ENCODE data around the gene BAX. TPM values are rescaled to one million over a fixed set of nuclear protein-coding genes. Genes with fewer than 3 reads are reported as not detected.

BAX gene
- total and polyA plus RNA-seq, 2 of the 13 experiments (the other 11 are each of a cell fraction or from before 2014, with no cell fraction given) = 139 to 176 TPM

DNA sequence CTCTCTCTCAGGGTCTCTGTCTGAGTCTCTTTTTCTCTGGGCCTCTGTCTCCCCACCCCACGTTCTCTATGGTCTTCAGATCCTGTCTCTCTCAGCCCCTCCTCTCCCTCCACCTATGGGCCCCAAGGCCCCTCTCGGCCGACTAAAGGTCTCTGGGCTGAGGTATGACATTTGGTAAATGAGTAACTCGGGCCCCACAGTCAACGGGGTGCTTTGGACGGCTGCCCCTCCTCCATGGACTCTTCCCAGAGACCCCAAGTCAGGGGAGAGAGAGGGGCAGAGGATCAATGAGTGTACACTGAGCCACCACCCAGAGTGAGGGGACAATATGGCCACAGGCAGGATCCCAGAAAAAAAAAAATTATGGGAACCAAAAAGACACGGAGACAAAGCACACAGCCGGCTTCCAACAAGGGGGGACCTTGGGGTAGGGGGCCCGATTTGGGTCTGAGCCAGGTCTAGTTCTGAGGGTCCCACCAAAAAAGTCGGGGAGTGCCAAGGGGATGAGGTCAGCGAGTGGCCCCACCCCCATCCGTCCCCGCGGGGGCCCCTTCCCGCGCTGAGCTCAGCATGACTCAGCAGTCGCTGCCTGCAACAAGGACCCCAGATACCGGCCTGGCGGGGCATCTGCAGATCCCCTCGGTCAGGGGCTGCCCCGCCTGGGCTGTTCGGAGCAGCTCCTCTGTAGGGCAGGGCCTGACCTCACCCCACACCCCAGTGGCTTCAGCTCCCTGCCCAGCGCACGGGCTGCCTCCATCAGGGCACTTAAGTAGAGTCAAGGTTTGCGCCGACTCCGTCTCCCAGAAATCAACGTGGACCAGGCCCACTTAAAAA is 8.9 kb downstream of the BAX start (continued):
- TF ChIP-seq ZNF20 (CRISPR knock-in tag; IDR thresholded peaks at IDR 0.05) (no peak), PATZ1 (CRISPR knock-in tag; IDR thresholded peaks at IDR 0.05) (peak; percentile 95), NR3C1 (CRISPR knock-in tag; IDR thresholded peaks at IDR 0.05) (no peak), ZNF792 (CRISPR knock-in tag; IDR thresholded peaks at IDR 0.05) (peak; percentile 17; the same call in 1 of the 2 replicates), KDM4B (CRISPR knock-in tag; IDR thresholded peaks at IDR 0.05) (no peak), MAFF (IDR thresholded peaks at IDR 0.05; ENCODE audit: low read depth, low read length) (peak; percentile 96), ZBTB34 (CRISPR knock-in tag; IDR thresholded peaks at IDR 0.05) (peak; percentile 78; the same call in 1 of the 2 replicates), MXI1 (IDR thresholded peaks at IDR 0.05; ENCODE audit: borderline replicate concordance, low read depth, low read length) (peak; percentile 13; the same call in 1 of the 3 replicates), LCORL (IDR thresholded peaks at IDR 0.05) (no peak), LCORL (CRISPR knock-in tag; IDR thresholded peaks at IDR 0.05) (peak; percentile 90), ZNF414 (CRISPR knock-in tag; IDR thresholded peaks at IDR 0.05) (peak; percentile 19; the same call in 1 of the 2 replicates), ZNF556 (CRISPR knock-in tag; IDR thresholded peaks at IDR 0.05; ENCODE audit: borderline replicate concordance) (peak; percentile 43; the same call in 1 of the 2 replicates), NFKB2 (CRISPR knock-in tag; IDR thresholded peaks at IDR 0.05; ENCODE audit: borderline replicate concordance) (no peak; the same call in 1 of the 2 replicates), ZMYM4 (CRISPR knock-in tag; IDR thresholded peaks at IDR 0.05) (peak; percentile 57; the same call in 1 of the 2 replicates), ZNF839 (CRISPR knock-in tag; IDR thresholded peaks at IDR 0.05; ENCODE audit: borderline replicate concordance) (peak; percentile 84; the same call in 1 of the 2 replicates), HDAC6 (IDR thresholded peaks at IDR 0.05; ENCODE audit: low read depth, low read length) (no peak), SMAD3 (CRISPR knock-in tag; IDR thresholded peaks at IDR 0.05) (peak; percentile 46; the same call in 1 of the 2 replicates), RXRA (CRISPR knock-in tag; IDR thresholded peaks at IDR 0.05) (peak; percentile 85), ZBTB46 (CRISPR knock-in tag; IDR thresholded peaks at IDR 0.05; ENCODE audit: borderline replicate concordance) (peak; percentile 98), ZNF747 (CRISPR knock-in tag; IDR thresholded peaks at IDR 0.05; ENCODE audit: borderline replicate concordance) (peak; percentile 90; the same call in 1 of the 2 replicates)
- TF ChIP-seq, protein P1, sequence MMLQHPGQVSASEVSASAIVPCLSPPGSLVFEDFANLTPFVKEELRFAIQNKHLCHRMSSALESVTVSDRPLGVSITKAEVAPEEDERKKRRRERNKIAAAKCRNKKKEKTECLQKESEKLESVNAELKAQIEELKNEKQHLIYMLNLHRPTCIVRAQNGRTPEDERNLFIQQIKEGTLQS (CRISPR knock-in tag; IDR thresholded peaks at IDR 0.05) = peak; percentile 99
- TF ChIP-seq, protein P2, sequence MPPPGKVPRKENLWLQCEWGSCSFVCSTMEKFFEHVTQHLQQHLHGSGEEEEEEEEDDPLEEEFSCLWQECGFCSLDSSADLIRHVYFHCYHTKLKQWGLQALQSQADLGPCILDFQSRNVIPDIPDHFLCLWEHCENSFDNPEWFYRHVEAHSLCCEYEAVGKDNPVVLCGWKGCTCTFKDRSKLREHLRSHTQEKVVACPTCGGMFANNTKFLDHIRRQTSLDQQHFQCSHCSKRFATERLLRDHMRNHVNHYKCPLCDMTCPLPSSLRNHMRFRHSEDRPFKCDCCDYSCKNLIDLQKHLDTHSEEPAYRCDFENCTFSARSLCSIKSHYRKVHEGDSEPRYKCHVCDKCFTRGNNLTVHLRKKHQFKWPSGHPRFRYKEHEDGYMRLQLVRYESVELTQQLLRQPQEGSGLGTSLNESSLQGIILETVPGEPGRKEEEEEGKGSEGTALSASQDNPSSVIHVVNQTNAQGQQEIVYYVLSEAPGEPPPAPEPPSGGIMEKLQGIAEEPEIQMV (CRISPR knock-in tag; IDR thresholded peaks at IDR 0.05; ENCODE audit: low read depth) = no peak
